Activated CD4-positive, alpha-beta T cell treated with anti-CD3 and anti-CD28 coated beads, Interleukin-2, amount 10 ng/mL, durations not matched to agents 24 days and 14 days (primary cell): ENCODE measurements around the gene DENND2A. TPM values are rescaled to one million over a fixed set of nuclear protein-coding genes. Genes with fewer than 3 reads are reported as not detected.
"Not testable (repeated sequence)": the region's sequence is repeated elsewhere in the genome, so short reads cannot be mapped to it uniquely, and the experiment has no call there.

Source experiments
- DNase-seq: peaks from one replicate; pipeline ENCODE4 v3.0.0; 2022
- H3K27ac Mint-ChIP-seq: one replicate; pipeline ENCODE4 v1.8.0; 2022; ENCODE audit warnings: mild to moderate bottlenecking, mixed read lengths
- H3K27me3 Mint-ChIP-seq: one replicate; pipeline ENCODE4 v1.8.0; 2022; ENCODE audit warnings: mixed read lengths
- H3K36me3 Mint-ChIP-seq: one replicate; pipeline ENCODE4 v1.8.0; 2022; ENCODE audit warnings: low read depth, mild to moderate bottlenecking, mixed read lengths
- H3K4me1 Mint-ChIP-seq: one replicate; pipeline ENCODE4 v1.8.0; 2021; ENCODE audit warnings: mixed read lengths
- H3K4me3 Mint-ChIP-seq: one replicate; pipeline ENCODE4 v1.8.0; 2022; ENCODE audit warnings: mild to moderate bottlenecking, moderate library complexity, mixed read lengths
- H3K9me3 Mint-ChIP-seq: one replicate; pipeline ENCODE4 v1.8.0; 2021; ENCODE audit warnings: mixed read lengths
- intact Hi-C: fragments of 100-400 bp; cut with micrococcal nuclease; formaldehyde crosslinking; loops from one replicate; pipeline ENCODE4 v1.15.1; 2023
- total RNA-seq: library from RNA; stranded (reverse); gene quantifications from 2 replicates; pipeline ENCODE4 v1.2.3, GENCODE V29; 2022

The DENND2A gene
- total RNA-seq, 1 donor from 2014 or later: not detected

GRCh38 chr7:140559410-140559809 lies 81.2 kb downstream of the DENND2A start:
- intact Hi-C loops: no loop called here
- no peak for DNase-seq
- no peak overlapping the region for H3K4me3 Mint-ChIP-seq
- H3K36me3 Mint-ChIP-seq: no peaks in the 10 kb centered on the region
- H3K27me3 Mint-ChIP-seq: peaks cover 2% of the 10 kb centered on the region
- H3K27ac Mint-ChIP-seq: no peak overlapping the region
- no peaks in the 10 kb centered on the region for H3K4me1 Mint-ChIP-seq
- no peaks in the 10 kb centered on the region for H3K9me3 Mint-ChIP-seq

- intact Hi-C loops: no loop called here
- H3K27me3 Mint-ChIP-seq: peaks cover 2% of the 10 kb centered on the region
- H3K36me3 Mint-ChIP-seq: no peaks in the 10 kb centered on the region
Observed at GRCh38 chr7:140557809-140558518, 82.6 kb downstream of the DENND2A start.

GRCh38 chr7:140557069-140557468 lies 83.5 kb downstream of the DENND2A start:
- DNase-seq: no peak
- Mint-ChIP-seq H3K4me1 (no peaks in the 10 kb centered on the region), H3K4me3 (no peak overlapping the region), H3K36me3 (no peaks in the 10 kb centered on the region), H3K27ac (no peak overlapping the region), H3K9me3 (no peaks in the 10 kb centered on the region), H3K27me3 (peaks cover 2% of the 10 kb centered on the region)
- intact Hi-C loops: no loop called here

More at GRCh38 chr7:140557809-140558518, 82.6 kb downstream of the DENND2A start:
- DNase-seq: no peak
- no peaks in the 10 kb centered on the region for H3K9me3 Mint-ChIP-seq
- no peaks in the 10 kb centered on the region for H3K4me1 Mint-ChIP-seq
- no peak overlapping the region for H3K27ac Mint-ChIP-seq
- no peak overlapping the region for H3K4me3 Mint-ChIP-seq

- H3K9me3 Mint-ChIP-seq, H3K36me3 Mint-ChIP-seq, H3K27me3 Mint-ChIP-seq, H3K27ac Mint-ChIP-seq, H3K4me1 Mint-ChIP-seq, H3K4me3 Mint-ChIP-seq, intact Hi-C loops, DNase-seq: not testable (repeated sequence)
Observed at GRCh38 chr7:140553236-140553635, 87.4 kb downstream of the DENND2A start.

GRCh38 chr7:140552240-140552679 lies 88.4 kb downstream of the DENND2A start:
- H3K9me3 Mint-ChIP-seq: no peaks in the 10 kb centered on the region
- peaks cover 5% of the 10 kb centered on the region for H3K27me3 Mint-ChIP-seq
- no peaks in the 10 kb centered on the region for H3K36me3 Mint-ChIP-seq
- no peak overlapping the region for H3K4me3 Mint-ChIP-seq
- no peak for DNase-seq
- intact Hi-C loops: no loop called here
- H3K4me1 Mint-ChIP-seq: no peaks in the 10 kb centered on the region
- H3K27ac Mint-ChIP-seq: no peak overlapping the region

- intact Hi-C loops: no loop called here
- no peak overlapping the region for H3K27ac Mint-ChIP-seq
- no peaks in the 10 kb centered on the region for H3K4me1 Mint-ChIP-seq
- no peak overlapping the region for H3K4me3 Mint-ChIP-seq
- DNase-seq: no peak
- no peaks in the 10 kb centered on the region for H3K36me3 Mint-ChIP-seq
- H3K27me3 Mint-ChIP-seq: peaks cover 5% of the 10 kb centered on the region
- H3K9me3 Mint-ChIP-seq: no peaks in the 10 kb centered on the region
Observed at GRCh38 chr7:140551355-140552239, 89.0 kb downstream of the DENND2A start.

- H3K4me1 Mint-ChIP-seq: no peaks in the 10 kb centered on the region
- H3K27me3 Mint-ChIP-seq: peaks cover 8% of the 10 kb centered on the region
- no peak overlapping the region for H3K27ac Mint-ChIP-seq
- no peaks in the 10 kb centered on the region for H3K36me3 Mint-ChIP-seq
- DNase-seq: no peak
- no peak overlapping the region for H3K4me3 Mint-ChIP-seq
- intact Hi-C loops: no loop called here
- no peaks in the 10 kb centered on the region for H3K9me3 Mint-ChIP-seq
Observed at GRCh38 chr7:140546947-140547346, 93.7 kb downstream of the DENND2A start.

GRCh38 chr7:140544388-140544826 lies 96.2 kb downstream of the DENND2A start:
- intact Hi-C loops: no loop called here
- H3K4me3 Mint-ChIP-seq: no peak overlapping the region
- no peak for DNase-seq
- H3K27ac Mint-ChIP-seq: no peak overlapping the region
- H3K4me1 Mint-ChIP-seq: no peaks in the 10 kb centered on the region
- H3K36me3 Mint-ChIP-seq: no peaks in the 10 kb centered on the region
- no peaks in the 10 kb centered on the region for H3K9me3 Mint-ChIP-seq
- H3K27me3 Mint-ChIP-seq: peaks cover 9% of the 10 kb centered on the region

GRCh38 chr7:140542228-140542603 lies 98.4 kb downstream of the DENND2A start:
- intact Hi-C loops: no loop called here
- no peak for DNase-seq
- H3K4me3 Mint-ChIP-seq: no peak overlapping the region
- H3K27me3 Mint-ChIP-seq: peaks cover 9% of the 10 kb centered on the region
- H3K36me3 Mint-ChIP-seq: no peaks in the 10 kb centered on the region
- no peaks in the 10 kb centered on the region for H3K9me3 Mint-ChIP-seq
- no peak overlapping the region for H3K27ac Mint-ChIP-seq
- no peaks in the 10 kb centered on the region for H3K4me1 Mint-ChIP-seq

GRCh38 chr7:140541513-140542227 lies 98.9 kb downstream of the DENND2A start:
- intact Hi-C loops: no loop called here
- no peaks in the 10 kb centered on the region for H3K36me3 Mint-ChIP-seq

GRCh38 chr7:140541176-140541512 lies 99.5 kb downstream of the DENND2A start:
- H3K36me3 Mint-ChIP-seq: no peaks in the 10 kb centered on the region
- no peak overlapping the region for H3K27ac Mint-ChIP-seq
- no peak overlapping the region for H3K4me3 Mint-ChIP-seq
- DNase-seq: no peak
- H3K9me3 Mint-ChIP-seq: no peaks in the 10 kb centered on the region
- intact Hi-C loops: no loop called here
- H3K4me1 Mint-ChIP-seq: no peaks in the 10 kb centered on the region
- H3K27me3 Mint-ChIP-seq: peaks cover 9% of the 10 kb centered on the region

More at GRCh38 chr7:140541513-140542227, 98.9 kb downstream of the DENND2A start:
- Mint-ChIP-seq H3K4me3 (no peak overlapping the region), H3K4me1 (no peaks in the 10 kb centered on the region), H3K9me3 (no peaks in the 10 kb centered on the region), H3K27ac (no peak overlapping the region), H3K27me3 (peaks cover 9% of the 10 kb centered on the region)
- DNase-seq: no peak

GRCh38 chr7:140540136-140540777 lies 100.4 kb downstream of the DENND2A start:
- no peaks in the 10 kb centered on the region for H3K4me1 Mint-ChIP-seq
- intact Hi-C loops: no loop called here
- peaks cover 9% of the 10 kb centered on the region for H3K27me3 Mint-ChIP-seq
- no peaks in the 10 kb centered on the region for H3K36me3 Mint-ChIP-seq
- H3K27ac Mint-ChIP-seq: no peak overlapping the region
- no peak overlapping the region for H3K4me3 Mint-ChIP-seq
- no peaks in the 10 kb centered on the region for H3K9me3 Mint-ChIP-seq
- no peak for DNase-seq

GRCh38 chr7:140539461-140539860 lies 101.2 kb downstream of the DENND2A start:
- no peak for DNase-seq
- Mint-ChIP-seq H3K4me1 (no peaks in the 10 kb centered on the region), H3K27me3 (peaks cover 11% of the 10 kb centered on the region), H3K36me3 (no peaks in the 10 kb centered on the region), H3K9me3 (no peaks in the 10 kb centered on the region), H3K27ac (no peak overlapping the region), H3K4me3 (no peak overlapping the region)
- intact Hi-C loops: no loop called here
